ENCODE measurements around the gene RAB6B.

Gene RAB6B

DNA sequence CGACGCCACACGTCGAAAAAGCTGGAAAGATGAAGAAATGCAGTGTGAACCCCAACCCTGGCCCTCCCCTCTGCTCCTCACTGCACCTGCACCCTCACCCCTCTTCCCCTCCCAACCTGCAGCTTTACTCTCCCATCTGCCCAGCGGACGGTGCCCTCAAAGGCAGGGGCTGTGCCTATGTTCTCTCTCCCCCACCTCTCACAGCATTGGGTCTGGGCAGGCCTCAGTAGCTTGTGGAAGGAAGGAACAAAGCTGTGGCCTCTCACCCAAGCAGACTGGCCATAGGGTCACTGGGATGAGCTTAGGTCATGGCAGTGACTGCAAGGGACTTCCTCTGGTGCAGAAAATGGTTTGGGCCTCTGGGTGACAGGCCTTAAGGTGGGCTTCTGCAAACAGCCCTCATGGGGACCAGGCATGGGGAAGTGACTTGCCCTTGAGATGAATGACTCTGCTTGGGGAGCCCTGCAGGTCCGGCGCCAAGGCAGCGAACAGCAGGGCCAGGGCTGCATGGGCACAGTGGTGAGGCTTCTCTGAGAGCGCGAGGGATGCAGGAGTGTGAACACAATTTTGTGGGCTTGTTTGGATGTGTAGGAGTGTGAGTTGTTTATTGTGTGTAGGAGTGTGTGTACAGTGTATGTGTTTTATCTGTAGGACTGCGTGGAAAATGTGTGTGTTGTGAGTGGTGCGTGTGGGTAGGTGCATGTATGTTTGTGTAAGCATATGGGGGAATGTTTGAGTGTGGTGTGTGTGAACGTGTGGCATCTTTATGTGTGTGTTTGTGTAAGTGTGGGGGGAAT, 60.9 kb downstream of the RAB6B start:
- no peak for DNase-seq

GRCh38 chr3:133833880-133834620, 61.6 kb downstream of the RAB6B start:
- no peak for DNase-seq

GRCh38 chr3:133833267-133833666, 62.4 kb downstream of the RAB6B start:
- no peak for DNase-seq

DNA sequence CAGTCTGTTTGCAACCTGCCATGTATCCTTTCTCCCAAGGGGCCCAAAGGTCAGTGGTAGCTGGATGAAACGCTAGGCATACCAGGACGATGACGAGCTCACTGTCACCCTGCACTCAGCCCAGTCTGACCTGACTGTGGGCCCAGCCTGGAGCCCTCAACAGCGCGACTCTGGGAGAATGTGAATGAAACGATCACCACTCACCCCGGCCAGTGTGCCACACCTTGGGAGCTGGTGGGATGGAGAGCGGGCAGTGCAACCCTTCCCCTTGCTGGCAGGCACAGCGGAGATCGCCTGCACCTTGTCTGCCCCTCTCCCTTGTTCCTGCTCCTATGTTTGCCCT, 62.9 kb downstream of the RAB6B start:
- no peak for DNase-seq

- no peak for DNase-seq
Measured at GRCh38 chr3:133831966-133832801, 63.5 kb downstream of the RAB6B start.

GRCh38 chr3:133830071-133830470, 65.6 kb downstream of the RAB6B start:
- no peak for DNase-seq

DNA sequence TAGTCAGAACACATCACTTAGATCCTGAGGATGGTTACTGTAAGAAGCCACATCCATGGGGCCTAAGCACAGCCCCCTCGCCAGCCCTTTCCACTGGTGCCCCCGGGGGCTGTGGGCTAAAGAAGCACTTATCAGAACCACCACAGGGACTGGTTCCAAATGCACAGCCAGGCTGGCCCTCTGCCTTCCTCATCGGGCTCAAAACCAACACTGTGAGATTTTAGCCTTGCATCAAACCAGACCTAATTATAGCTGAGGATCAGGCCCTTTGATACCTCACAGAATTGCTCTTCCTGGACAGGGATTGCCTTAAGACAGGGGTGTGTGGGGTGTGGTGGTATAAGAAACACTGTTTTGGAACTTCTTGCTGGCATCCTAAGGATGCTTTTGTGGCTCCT, 66.4 kb downstream of the RAB6B start:
- DNase-seq, result no peak

DNA sequence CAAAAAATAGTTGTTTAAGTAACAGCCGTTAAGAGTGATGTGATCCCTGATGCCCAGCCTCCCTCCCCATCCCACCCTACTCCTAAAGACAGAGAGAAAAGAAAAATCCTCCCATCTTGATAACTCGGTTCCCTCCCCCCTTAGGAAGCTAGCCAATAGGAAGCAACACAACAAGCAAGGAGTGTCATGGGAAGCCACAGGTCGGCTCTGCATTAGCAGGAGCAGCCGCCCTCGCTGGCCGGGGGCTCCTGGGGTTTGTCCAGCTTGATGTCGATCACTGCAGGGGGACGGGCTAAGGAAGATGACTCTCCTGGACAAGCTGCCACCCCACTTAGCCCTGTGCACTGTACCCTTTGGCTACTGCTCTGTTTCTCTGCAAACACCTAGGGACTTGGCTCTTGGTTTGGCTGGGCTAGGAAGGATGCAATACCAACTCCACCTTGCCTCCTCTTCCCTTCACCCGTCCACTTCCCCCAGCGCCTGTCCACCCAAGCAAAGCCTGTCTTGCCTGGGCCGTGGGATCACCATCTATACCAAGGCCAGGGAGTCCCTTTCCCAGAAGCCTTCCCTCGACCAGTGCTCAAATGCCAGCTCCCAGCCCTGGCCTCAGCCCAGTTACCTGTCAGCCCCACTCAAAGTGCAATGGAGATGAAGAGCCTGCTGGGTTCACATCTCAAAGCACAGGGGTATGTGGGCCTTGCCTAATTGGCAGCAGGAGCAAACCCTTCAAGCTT, 66.9 kb downstream of the RAB6B start:
- no peak for DNase-seq

GRCh38 chr3:133827684-133828083, 68.0 kb downstream of the RAB6B start:
- no peak for DNase-seq

DNA sequence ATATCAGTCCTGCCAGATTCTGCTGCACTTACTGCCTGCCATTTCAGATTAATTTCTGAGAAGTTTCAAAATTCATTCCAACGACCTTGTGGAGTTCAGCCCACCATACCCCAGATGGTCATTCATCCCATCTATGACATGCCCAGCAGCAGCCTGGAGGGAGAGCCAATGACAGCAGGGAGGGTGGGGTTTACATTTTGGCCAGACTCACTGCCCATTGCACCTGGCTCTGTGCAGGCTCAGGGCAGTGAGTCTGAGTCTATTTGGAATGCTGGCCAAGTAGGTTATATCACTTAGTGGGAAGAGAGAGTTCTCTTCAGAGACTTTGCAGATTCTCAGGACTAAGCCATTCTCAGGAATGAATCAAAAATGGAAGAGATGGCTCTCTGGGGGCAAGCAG, 68.5 kb downstream of the RAB6B start:
- no peak for DNase-seq

- no peak for DNase-seq
Measured at GRCh38 chr3:133825969-133826727, 69.5 kb downstream of the RAB6B start.

GRCh38 chr3:133824961-133825485, 70.7 kb downstream of the RAB6B start:
- DNase-seq, result no peak

- DNase-seq, result no peak
Measured at GRCh38 chr3:133821767-133822638, 73.7 kb downstream of the RAB6B start.

GRCh38 chr3:133820889-133821675, 74.6 kb downstream of the RAB6B start:
- no peak for DNase-seq

GRCh38 chr3:133820129-133820528, 75.6 kb downstream of the RAB6B start:
- DNase-seq, result no peak

GRCh38 chr3:133815386-133815785, 80.3 kb downstream of the RAB6B start:
- DNase-seq, result no peak

- DNase-seq, result no peak
Measured at GRCh38 chr3:133812872-133813271, 82.8 kb downstream of the RAB6B start.

GRCh38 chr3:133805702-133806475, 89.8 kb downstream of the RAB6B start, which contains the start of gene SRPRB:
Gene SRPRB (plus strand): TSS chr3:133805815. CDS start chr3:133805849, 34 bp downstream.
- DNase-seq, result peak; percentile 97

GRCh38 chr3:133805384-133805701, 90.3 kb downstream of the RAB6B start:
- no peak for DNase-seq

Measured in CD4-positive, alpha-beta T cell treated with Interleukin-1 beta for 1 hour (primary cell).